Erythroblast (primary cell): ENCODE results near the gene WDR87.

Experiments used
- GATA1 ChIP-seq: IDR thresholded peaks from 2 replicates; pipeline ENCODE4 v1.6.1; 2011; ENCODE audit warnings: low read depth, mild to moderate bottlenecking, control low read depth, low read length, moderate library complexity
- POLR2A ChIP-seq: IDR thresholded peaks from 2 replicates; pipeline ENCODE4 v1.6.1; 2011; ENCODE audit warnings: mild to moderate bottlenecking, low read length

GRCh38 chr19:37906869-37907734, 708 bp upstream of the WDR87 start, which contains the start of gene SIPA1L3:
- TF ChIP-seq POLR2A (no peak), GATA1 (no peak)
